ENCODE data around the gene TRPM3. TPM values are rescaled to one million over a fixed set of nuclear protein-coding genes. Genes with fewer than 3 reads are reported as not detected.

TRPM3 gene
- total RNA-seq, 4 donors from 2014 or later: 5.2 to 8.1 (median 7.3) TPM

DNA sequence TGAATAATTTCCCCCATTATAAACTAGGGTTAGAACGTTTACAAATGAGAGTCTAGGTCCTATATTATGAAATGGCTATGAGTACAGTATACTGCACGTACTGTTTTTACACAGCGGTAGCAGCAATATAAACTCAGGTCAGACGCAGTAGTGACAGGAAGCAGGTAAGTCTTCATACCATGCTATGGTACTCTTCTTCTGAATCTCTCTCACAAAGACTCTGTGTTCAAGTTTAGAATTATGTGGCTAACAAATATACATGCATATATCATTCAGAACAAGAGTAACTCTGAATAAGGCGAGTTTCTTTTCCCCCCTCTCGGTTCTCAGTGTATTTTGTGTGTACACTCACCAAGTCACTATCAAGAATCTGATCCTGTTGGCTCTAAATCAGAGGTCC is 592.0 kb downstream of the TRPM3 start:
- peaks cover 0 to 6% (median 0%) of the 10 kb centered on the region in 4 donors for H3K9me3 ChIP-seq
- no peaks in the 10 kb centered on the region for H3K27me3 ChIP-seq
- H3K27ac ChIP-seq: no peak overlapping the region
- 82 to 86% methylated on average over 6 of the region's 6 CpGs for WGBS, 2 donors
- H3K4me3 ChIP-seq: no peak overlapping the region
- no peaks in the 10 kb centered on the region for H3K36me3 ChIP-seq
- no peaks in the 10 kb centered on the region for H3K4me1 ChIP-seq
- no peak for DNase-seq (ENCODE audit: low spot score in 2 of 2)
- TF ChIP-seq POLR2A (IDR thresholded peaks at IDR 0.05) (no peak), EP300 (IDR thresholded peaks at IDR 0.05) (no peak)
- TF ChIP-seq, protein P1, sequence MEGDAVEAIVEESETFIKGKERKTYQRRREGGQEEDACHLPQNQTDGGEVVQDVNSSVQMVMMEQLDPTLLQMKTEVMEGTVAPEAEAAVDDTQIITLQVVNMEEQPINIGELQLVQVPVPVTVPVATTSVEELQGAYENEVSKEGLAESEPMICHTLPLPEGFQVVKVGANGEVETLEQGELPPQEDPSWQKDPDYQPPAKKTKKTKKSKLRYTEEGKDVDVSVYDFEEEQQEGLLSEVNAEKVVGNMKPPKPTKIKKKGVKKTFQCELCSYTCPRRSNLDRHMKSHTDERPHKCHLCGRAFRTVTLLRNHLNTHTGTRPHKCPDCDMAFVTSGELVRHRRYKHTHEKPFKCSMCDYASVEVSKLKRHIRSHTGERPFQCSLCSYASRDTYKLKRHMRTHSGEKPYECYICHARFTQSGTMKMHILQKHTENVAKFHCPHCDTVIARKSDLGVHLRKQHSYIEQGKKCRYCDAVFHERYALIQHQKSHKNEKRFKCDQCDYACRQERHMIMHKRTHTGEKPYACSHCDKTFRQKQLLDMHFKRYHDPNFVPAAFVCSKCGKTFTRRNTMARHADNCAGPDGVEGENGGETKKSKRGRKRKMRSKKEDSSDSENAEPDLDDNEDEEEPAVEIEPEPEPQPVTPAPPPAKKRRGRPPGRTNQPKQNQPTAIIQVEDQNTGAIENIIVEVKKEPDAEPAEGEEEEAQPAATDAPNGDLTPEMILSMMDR (IDR thresholded peaks at IDR 0.05): no peak

DNA sequence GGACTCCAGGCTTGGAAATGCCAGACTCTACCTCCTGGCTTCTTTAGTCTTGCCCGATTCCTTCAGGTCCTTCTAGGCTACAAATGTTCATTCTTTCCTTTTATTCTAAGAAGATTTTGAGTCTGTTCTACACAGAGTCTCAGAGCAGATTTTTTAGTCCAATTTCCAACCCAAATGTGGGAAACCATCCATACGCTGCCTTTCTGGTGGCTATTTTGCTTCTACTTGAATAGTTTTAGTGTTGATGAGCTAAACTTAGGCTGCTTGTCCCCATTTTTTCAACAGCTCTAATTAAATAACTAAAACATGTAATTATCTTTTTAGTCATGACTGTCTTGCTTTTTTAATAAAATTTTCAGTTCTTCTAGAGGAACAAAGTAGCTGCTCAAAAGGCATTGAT is 594.5 kb downstream of the TRPM3 start:
- 94 to 99% methylated on average over 2 of the region's 2 CpGs for WGBS, 2 donors
- H3K36me3 ChIP-seq: no peaks in the 10 kb centered on the region
- H3K4me3 ChIP-seq: no peak overlapping the region
- no peaks in the 10 kb centered on the region for H3K4me1 ChIP-seq
- TF ChIP-seq, protein P1 (IDR thresholded peaks at IDR 0.05): no peak
- no peak for TF ChIP-seq POLR2A (IDR thresholded peaks at IDR 0.05)
- no peak overlapping the region for H3K27ac ChIP-seq
- no peaks in the 10 kb centered on the region for H3K27me3 ChIP-seq
- peaks cover 0 to 6% (median 0%) of the 10 kb centered on the region in 4 donors for H3K9me3 ChIP-seq
- DNase-seq (ENCODE audit: low spot score in 2 of 2): no peak

DNA sequence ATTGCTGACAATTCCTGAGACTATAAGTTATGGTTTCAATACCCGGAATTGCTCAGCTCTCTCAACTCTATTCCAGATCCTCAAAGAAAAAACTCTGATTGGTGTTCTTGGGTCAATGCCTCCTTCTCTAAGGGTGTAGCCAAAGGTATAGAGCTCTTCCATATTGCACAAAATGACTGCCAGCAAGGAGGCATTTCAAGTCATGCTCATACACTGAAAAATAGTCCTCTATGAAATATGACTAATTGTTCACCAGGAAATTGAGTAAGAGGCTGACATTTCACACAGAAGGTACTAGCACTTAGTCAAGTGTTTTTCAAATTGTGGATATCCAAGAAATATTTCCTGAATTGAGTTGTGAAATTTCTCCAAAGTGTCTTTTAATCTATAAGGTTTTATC is 595.9 kb downstream of the TRPM3 start:
- Histone ChIP-seq H3K4me3 (no peak overlapping the region), H3K36me3 (no peaks in the 10 kb centered on the region), H3K9me3 (peaks cover 0 to 6% (median 0%) of the 10 kb centered on the region in 4 donors), H3K4me1 (peaks cover 0 to 1% (median 0%) of the 10 kb centered on the region in 4 donors), H3K27me3 (no peaks in the 10 kb centered on the region), H3K27ac (no peak overlapping the region)
- TF ChIP-seq, protein P1 (IDR thresholded peaks at IDR 0.05): no peak
- TF ChIP-seq EP300 (IDR thresholded peaks at IDR 0.05) (peak in 1 of 2 donors; percentile 19), POLR2A (IDR thresholded peaks at IDR 0.05) (no peak)
- 94 to 95% methylated on average over 1 of the region's 1 CpG for WGBS, 2 donors
- no peak for DNase-seq (ENCODE audit: low spot score in 2 of 2)

DNA sequence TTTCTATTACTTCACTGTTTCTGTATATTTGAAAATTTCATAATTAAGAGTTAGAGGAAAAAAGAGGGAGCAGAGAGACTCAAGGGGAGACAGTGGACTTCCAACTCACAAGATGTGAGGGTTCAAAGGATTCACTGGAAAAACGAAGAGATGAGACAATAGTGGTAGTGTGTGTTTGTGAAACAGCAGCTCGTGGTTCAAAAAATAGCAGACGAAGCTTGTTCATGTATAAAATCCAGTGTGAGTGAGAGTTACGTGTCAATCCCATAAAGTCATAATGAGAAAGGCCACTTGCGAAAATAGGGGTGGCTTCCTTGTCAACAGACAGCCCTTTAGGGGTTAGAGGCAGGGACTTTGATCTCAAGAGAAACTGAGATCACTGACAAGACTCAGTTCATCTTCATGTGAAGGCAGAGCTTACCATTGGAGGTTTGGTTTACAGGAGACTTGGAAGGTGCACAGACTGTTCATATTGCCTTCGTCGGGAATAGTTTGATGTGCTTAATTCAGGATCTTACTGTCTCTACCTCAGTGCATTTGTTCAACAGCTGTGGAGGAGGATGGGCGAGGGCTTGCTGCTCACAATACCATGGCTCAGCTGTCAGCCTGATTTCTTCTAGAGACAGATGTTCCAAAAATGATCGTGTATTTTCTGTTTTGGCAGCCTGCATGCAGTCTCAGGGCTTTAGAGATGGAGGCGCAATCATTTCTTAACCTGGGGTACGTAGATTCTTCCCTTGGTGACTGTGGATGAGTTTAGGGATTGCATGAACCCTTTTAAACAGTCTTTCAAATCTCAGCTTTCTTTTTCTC is 601.3 kb downstream of the TRPM3 start:
- Histone ChIP-seq H3K9me3 (peaks cover 0 to 4% (median 0%) of the 10 kb centered on the region in 4 donors), H3K27me3 (no peaks in the 10 kb centered on the region), H3K27ac (no peak overlapping the region), H3K36me3 (no peaks in the 10 kb centered on the region), H3K4me1 (peaks cover 0 to 7% (median 0%) of the 10 kb centered on the region in 4 donors), H3K4me3 (no peak overlapping the region)
- DNase-seq (ENCODE audit: low spot score in 2 of 2): no peak
- TF ChIP-seq, protein P1 (IDR thresholded peaks at IDR 0.05): no peak
- TF ChIP-seq POLR2A (IDR thresholded peaks at IDR 0.05) (no peak), EP300 (IDR thresholded peaks at IDR 0.05) (no peak)
- 65 to 66% methylated on average over 11 of the region's 11 CpGs for WGBS, 2 donors

DNA sequence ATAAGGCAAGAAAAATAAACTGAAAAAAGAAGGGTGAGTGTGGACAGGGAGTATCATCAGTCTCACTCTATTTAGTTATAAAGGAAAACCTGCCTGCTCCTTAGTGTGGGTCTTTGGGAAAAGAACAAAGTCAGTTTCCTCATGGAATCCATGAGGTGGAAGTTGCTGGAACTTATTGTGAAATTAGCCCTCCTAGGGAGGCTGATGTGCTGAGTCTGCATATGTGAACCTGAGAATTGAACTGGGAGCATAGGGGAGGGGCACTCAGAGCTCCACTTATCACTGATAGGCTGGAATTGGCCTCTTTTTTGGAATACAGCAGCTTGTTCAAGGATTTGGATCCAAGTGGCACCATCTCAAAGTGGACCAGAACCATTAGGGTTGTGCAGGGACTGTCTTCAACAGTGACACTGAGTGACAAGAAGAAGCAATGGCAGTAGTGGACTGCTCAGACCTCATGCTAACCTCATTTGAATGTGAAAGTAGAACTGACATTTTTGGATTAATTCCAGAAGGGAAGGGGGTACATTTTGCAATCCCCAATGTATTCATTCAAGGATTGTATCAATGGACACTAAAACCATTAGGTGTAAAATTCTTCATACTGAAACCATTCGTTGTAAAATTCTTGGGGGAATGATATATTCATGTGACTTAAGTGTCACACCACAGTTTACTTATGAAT is 603.4 kb downstream of the TRPM3 start:
- Histone ChIP-seq H3K36me3 (no peaks in the 10 kb centered on the region), H3K4me1 (peaks cover 0 to 7% (median 0%) of the 10 kb centered on the region in 4 donors), H3K4me3 (no peak overlapping the region), H3K27ac (no peak overlapping the region), H3K9me3 (no peaks in the 10 kb centered on the region), H3K27me3 (no peaks in the 10 kb centered on the region)
- WGBS, 2 donors: 76 to 88% methylated on average over 1 of the region's 1 CpG
- TF ChIP-seq EP300 (IDR thresholded peaks at IDR 0.05): no peak
- TF ChIP-seq, protein P1 (IDR thresholded peaks at IDR 0.05): no peak
- no peak for DNase-seq (ENCODE audit: low spot score in 2 of 2)
